ENCODE measurements around the gene ZSCAN25.

GRCh38 chr7:99615989-99616358, 772 bp upstream of the ZSCAN25 start:
- no peak for TF ChIP-seq POLR2A (IDR thresholded peaks at IDR 0.05)
- TF ChIP-seq CTCF (IDR thresholded peaks at IDR 0.05), result no peak
- TF ChIP-seq EP300 (IDR thresholded peaks at IDR 0.05), result no peak

Measured in gastroesophageal sphincter (tissue), 3 donors.